Skin of body (tissue), 2 donors: ENCODE data around the gene TBC1D8. TPM values are rescaled to one million over a fixed set of nuclear protein-coding genes. Genes with fewer than 3 reads are reported as not detected.
"Not testable (repeated sequence)": the region's sequence is repeated elsewhere in the genome, so short reads cannot be mapped to it uniquely, and the experiment has no call there.

Experiments
- DNase-seq: peaks from one replicate; lab custom pipeline; 2025; lab: John Stamatoyannopoulos, UW
- total RNA-seq: library from RNA; depleted of rRNA; stranded (reverse); fragments of >200 nt; gene quantifications from one replicate; pipeline ENCODE4 v1.2.3, GENCODE V29; 2014

Gene TBC1D8
- 20.7 TPM for total RNA-seq

- DNase-seq: peak; percentile 62
These were observed at the start of gene TBC1D8 for GRCh38 chr2:101151146-101151858. Gene TBC1D8 (minus strand): TSS chr2:101151382. CDS start chr2:101151253, 129 bp downstream.

- no peak for DNase-seq
These were observed 49.5 kb upstream of the TBC1D8 start for GRCh38 chr2:101200676-101201075.

- peak; percentile 61 for DNase-seq
These were observed 48.1 kb upstream of the TBC1D8 start for GRCh38 chr2:101199251-101199791.

- DNase-seq: no peak
These were observed 46.6 kb upstream of the TBC1D8 start for GRCh38 chr2:101197814-101198213.

- no peak for DNase-seq
These were observed 46.1 kb upstream of the TBC1D8 start for GRCh38 chr2:101197215-101197745.

GRCh38 chr2:101195871-101196661, 44.9 kb upstream of the TBC1D8 start:
- no peak for DNase-seq

- no peak for DNase-seq
These were observed 41.9 kb upstream of the TBC1D8 start for GRCh38 chr2:101193033-101193626.

GRCh38 chr2:101190747-101191516, 39.8 kb upstream of the TBC1D8 start:
- DNase-seq: no peak

GRCh38 chr2:101188683-101189405, 37.7 kb upstream of the TBC1D8 start:
- DNase-seq: no peak

GRCh38 chr2:101187131-101187530, 35.9 kb upstream of the TBC1D8 start:
- DNase-seq: no peak

GRCh38 chr2:101185656-101186055, 34.5 kb upstream of the TBC1D8 start:
- no peak for DNase-seq

- no peak for DNase-seq
These were observed 33.9 kb upstream of the TBC1D8 start for GRCh38 chr2:101185085-101185484.

- DNase-seq: no peak
These were observed 28.8 kb upstream of the TBC1D8 start for GRCh38 chr2:101179982-101180381.

GRCh38 chr2:101176803-101177202, 25.6 kb upstream of the TBC1D8 start:
- DNase-seq: no peak

- no peak for DNase-seq
These were observed 24.8 kb upstream of the TBC1D8 start for GRCh38 chr2:101175991-101176390.

- no peak for DNase-seq
These were observed 22.6 kb upstream of the TBC1D8 start for GRCh38 chr2:101173707-101174295.

- not testable (repeated sequence) for DNase-seq
These were observed 18.6 kb upstream of the TBC1D8 start for GRCh38 chr2:101169822-101170221.

GRCh38 chr2:101168706-101169105, 17.5 kb upstream of the TBC1D8 start:
- no peak for DNase-seq

GRCh38 chr2:101167532-101167931, 16.4 kb upstream of the TBC1D8 start:
- DNase-seq: not testable (repeated sequence)

GRCh38 chr2:101164021-101164420, 12.8 kb upstream of the TBC1D8 start:
- no peak for DNase-seq
